ENCODE results near the gene PFKFB2.

PFKFB2 gene

GRCh38 chr1:207088701-207089626 lies 35.9 kb downstream of the PFKFB2 start, which contains the start of gene C4BPB:
Gene C4BPB, plus strand, starts transcription at chr1:207088860. Its CDS starts 672 bp downstream, at chr1:207089532.
- DNase-seq (ENCODE audit: insufficient read length, low spot score) (no peak), FAIRE-seq (no peak)
- TF ChIP-seq CTCF (IDR thresholded peaks at IDR 0.05; ENCODE audit: insufficient read depth, missing control alignments) = no peak

GRCh38 chr1:207089627-207090355 lies 36.7 kb downstream of the PFKFB2 start:
- TF ChIP-seq CTCF (IDR thresholded peaks at IDR 0.05; ENCODE audit: insufficient read depth, missing control alignments) = no peak
- no peak for FAIRE-seq
- no peak for DNase-seq (ENCODE audit: insufficient read length, low spot score)

- DNase-seq (ENCODE audit: insufficient read length, low spot score) = no peak
- FAIRE-seq = no peak
- TF ChIP-seq CTCF (IDR thresholded peaks at IDR 0.05; ENCODE audit: insufficient read depth, missing control alignments) = no peak
Observed at GRCh38 chr1:207091200-207091908, 38.3 kb downstream of the PFKFB2 start.

- FAIRE-seq = no peak
Observed at GRCh38 chr1:207093944-207094343, 40.9 kb downstream of the PFKFB2 start.

GRCh38 chr1:207097871-207098324 lies 44.8 kb downstream of the PFKFB2 start:
- TF ChIP-seq CTCF (IDR thresholded peaks at IDR 0.05; ENCODE audit: insufficient read depth, missing control alignments) = no peak
- DNase-seq (ENCODE audit: insufficient read length, low spot score) = no peak
- FAIRE-seq = no peak

More at GRCh38 chr1:207093944-207094343, 40.9 kb downstream of the PFKFB2 start:
- no peak for DNase-seq (ENCODE audit: insufficient read length, low spot score)
- no peak for TF ChIP-seq CTCF (IDR thresholded peaks at IDR 0.05; ENCODE audit: insufficient read depth, missing control alignments)

- no peak for DNase-seq (ENCODE audit: insufficient read length, low spot score)
- FAIRE-seq = no peak
- no peak for TF ChIP-seq CTCF (IDR thresholded peaks at IDR 0.05; ENCODE audit: insufficient read depth, missing control alignments)
Observed at GRCh38 chr1:207101720-207102119, 48.6 kb downstream of the PFKFB2 start.
